GM12878 (cell line): ENCODE data around the gene FAF1. TPM values are rescaled to one million over a fixed set of nuclear protein-coding genes. Genes with fewer than 3 reads are reported as not detected.

Experiments used
- ATAC-seq: fragments of 200-7000 bp; cut with Tn5 transposase; 3 replicates; pipeline ENCODE4 v1.9.1; 2020; ENCODE audit warnings: mild to moderate bottlenecking, moderate library complexity
- BruUV-seq: library from RNA; stranded (reverse); fragments of 400-500 nt; replicated peaks from 2 replicates; lab custom pipeline; 2021; lab: Mats Ljungman, UMichigan
- CTCF ChIA-PET: fragments of 300-600 bp; sonication (Branson Sonifier 250); formaldehyde crosslinking; extraction: SDS; loops from one replicate; lab custom pipeline; 2021; ENCODE audit warnings: inconsistent platforms; lab: Yijun Ruan, JAX
- POLR2A ChIA-PET: fragments of 350-600 bp; formaldehyde crosslinking; extraction: SDS; loops from one replicate; lab custom pipeline; 2021; ENCODE audit warnings: inconsistent platforms; lab: Charles Lee
- RAD21 ChIA-PET: fragments of 300-600 bp; sonication (Branson Sonifier 250); formaldehyde crosslinking; loops from one replicate; lab custom pipeline; 2023; ENCODE audit warnings: antibody characterized with exemption; ENCODE audit not compliant: unreplicated experiment; lab: Charles Lee
- SMC1A ChIA-PET: fragments of 300-600 bp; sonication (Branson Sonifier 250); formaldehyde crosslinking; loops from one replicate; lab custom pipeline; 2023; ENCODE audit not compliant: unreplicated experiment, uncharacterized antibody; lab: Charles Lee
- DNase-seq: peaks from one replicate; pipeline ENCODE4 v3.0.0-alpha.2; 2011; ENCODE audit warnings: low read depth, low spot score
- FAIRE-seq: peaks from 3 replicates; lab custom pipeline; 2011; peaks lifted over from hg19 to GRCh38; lab: Jason Lieb, UNC
- H2AFZ ChIP-seq: 2 replicates; pipeline ENCODE4 v1.6.0; 2011; ENCODE audit warnings: low read depth, low read length, control low read depth; ENCODE audit not compliant: control insufficient read depth
- H3K27ac ChIP-seq: 2 replicates; pipeline ENCODE4 v1.5.1; 2011; ENCODE audit warnings: control low read depth; ENCODE audit not compliant: control insufficient read depth, insufficient read depth
- H3K27me3 ChIP-seq, 2 experiments: replicated peaks in 1 of 2; 2 replicates each; pipeline versions ENCODE4 v1.6.0 to v1.6.1; 2011; ENCODE audit warnings: low read length in 1 of 2; ENCODE audit not compliant: control insufficient read depth in 2 of 2, insufficient read depth in 2 of 2
- H3K36me3 ChIP-seq, 2 experiments: 2 replicates each; pipeline ENCODE4 v1.5.1; 2011; ENCODE audit warnings: low read length in 1 of 2; ENCODE audit not compliant: control insufficient read depth in 2 of 2, insufficient read depth in 2 of 2
- H3K4me1 ChIP-seq: 2 replicates; pipeline ENCODE4 v1.6.1; 2011; ENCODE audit warnings: mild to moderate bottlenecking, low read length, moderate library complexity, mixed read lengths; ENCODE audit not compliant: control insufficient read depth, insufficient read depth
- H3K4me2 ChIP-seq: 2 replicates; pipeline ENCODE4 v1.6.0; 2011; ENCODE audit warnings: control low read depth; ENCODE audit not compliant: control insufficient read depth, insufficient read depth
- H3K4me3 ChIP-seq: fragments of 200-600 bp; sonication (generic); 2 replicates; pipeline ENCODE4 v1.5.1; 2016
- H3K79me2 ChIP-seq: 2 replicates; pipeline ENCODE4 v1.6.0; 2011; ENCODE audit warnings: low read length; ENCODE audit not compliant: control insufficient read depth, insufficient read depth
- H3K9ac ChIP-seq: 2 replicates; pipeline ENCODE4 v1.8.0; 2011; ENCODE audit warnings: low read length, control low read depth, mixed read lengths; ENCODE audit not compliant: control insufficient read depth, insufficient read depth
- H3K9me3 ChIP-seq: replicated peaks from 3 replicates; pipeline ENCODE4 v1.5.1; 2011; ENCODE audit warnings: mild to moderate bottlenecking, low read length; ENCODE audit not compliant: control insufficient read depth, insufficient read depth
- H4K20me1 ChIP-seq: 2 replicates; pipeline ENCODE4 v1.6.0; 2011; ENCODE audit not compliant: control insufficient read depth, insufficient read depth
- BCLAF1 ChIP-seq: fragments of 450-650 bp; IDR thresholded peaks from 2 replicates; pipeline ENCODE4 v1.6.1; 2017; ENCODE audit warnings: antibody characterized with exemption, mild to moderate bottlenecking, moderate library complexity
- GATAD2B ChIP-seq: fragments of 450-650 bp; conservative IDR thresholded peaks from 2 replicates; pipeline ENCODE4 v1.6.1; 2017; ENCODE audit warnings: low read depth, mild to moderate bottlenecking, moderate library complexity
- HDGF ChIP-seq: fragments of 450-650 bp; IDR thresholded peaks from 2 replicates; pipeline ENCODE4 v1.6.1; 2016; ENCODE audit warnings: antibody characterized with exemption
- KDM1A ChIP-seq: fragments of 200-600 bp; sonication (generic); IDR thresholded peaks from 2 replicates; pipeline ENCODE4 v1.6.1; 2016; ENCODE audit warnings: borderline replicate concordance
- NFIC ChIP-seq: IDR thresholded peaks from 2 replicates; pipeline ENCODE4 v1.6.1; 2012; ENCODE audit warnings: low read depth, mild to moderate bottlenecking, inconsistent platforms, low read length, moderate library complexity
- RCOR1 ChIP-seq: conservative IDR thresholded peaks from 2 replicates; pipeline ENCODE4 v1.6.1; 2012; ENCODE audit warnings: low read depth, low read length, improper control_type of control experiment
- RELA ChIP-seq: fragments of 450-650 bp; IDR thresholded peaks from 2 replicates; pipeline ENCODE4 v1.8.0; 2014; ENCODE audit warnings: borderline replicate concordance; ENCODE audit not compliant: partially characterized antibody
- SMAD1 ChIP-seq: fragments of 450-650 bp; IDR thresholded peaks from 2 replicates; pipeline ENCODE4 v1.6.1; 2018; ENCODE audit warnings: mild to moderate bottlenecking, low read depth; ENCODE audit not compliant: partially characterized antibody
- WGBS: methylation state at CpG from one replicate; pipeline ENCODE4 v1.1.6; 2016; ENCODE audit warnings: low lambda C conversion rate; ENCODE audit not compliant: insufficient replicate concordance, insufficient coverage; ENCODE audit errors: missing lambda C conversion rate; 5-methylcytosine and 5-hydroxymethylcytosine counted together
- in situ Hi-C: fragments of 300-500 bp; cut with MboI; formaldehyde crosslinking; loops from 9 replicates; pipeline ENCODE4 v1.14.3; 2018; ENCODE audit warnings: mixed read lengths
- intact Hi-C: fragments of 100-400 bp; cut with micrococcal nuclease; formaldehyde crosslinking; loops from one replicate; pipeline ENCODE4 v1.14.2; 2022; ENCODE audit not compliant: unreplicated experiment
- polyA plus RNA-seq, 11 experiments: library from polyadenylated mRNA; depleted of rRNA in 4 of 11; unstranded in 6 of 11; stranded (reverse) in 5 of 11; fragments of >200 nt; fragmentation: Nextera tagmentation in 4 of 11; fragmentation: Illumina TruSeq in 1 of 11; extraction: Ambion mirVana in 4 of 11; extraction: Trizol in 1 of 11; gene quantifications; 1 replicate in 1 of 11; 2 replicates in 10 of 11; pipeline versions ENCODE4 v1.2.1 to v1.2.3, GENCODE V29; 2011 to 2016; ENCODE audit warnings: inconsistent platforms in 2 of 11, missing spikeins in 2 of 11, low read depth in 1 of 11
- total RNA-seq, 4 experiments: library from RNA; depleted of rRNA in 3 of 4; stranded (reverse); fragments of >200 nt in 3 of 4; fragmentation: Illumina TruSeq in 1 of 4; extraction: Trizol in 1 of 4; gene quantifications; 2 replicates each; pipeline versions ENCODE4 v1.2.1 to v1.2.3, GENCODE V29; 2013 to 2021
- TF ChIP-seq, protein P1 (sequence below): IDR thresholded peaks from 2 replicates; pipeline ENCODE4 v1.6.1; 2012; ENCODE audit warnings: low read length, inconsistent platforms
- TF ChIP-seq, protein P2 (sequence below): fragments of 450-650 bp; IDR thresholded peaks from 2 replicates; pipeline ENCODE4 v1.6.1; 2017; ENCODE audit warnings: mild to moderate bottlenecking, moderate library complexity
- TF ChIP-seq, protein P3 (sequence below), 3 experiments: IDR thresholded peaks in 2 of 3; conservative IDR thresholded peaks in 1 of 3; 2 replicates each; pipeline ENCODE4 v1.5.1; 2011; ENCODE audit warnings: low read depth in 3 of 3, low read length in 3 of 3, mild to moderate bottlenecking in 3 of 3, control low read depth in 2 of 3, moderate library complexity in 2 of 3, inconsistent platforms in 1 of 3, mixed read lengths in 1 of 3; ENCODE audit not compliant: control insufficient read depth in 2 of 3, insufficient read depth in 1 of 3; ENCODE audit errors: extremely low read depth in 1 of 3

FAF1 gene
- total and polyA plus RNA-seq, 10 of the 15 experiments (the other 5 are each of a cell fraction or from before 2014, with no cell fraction given): 8.6 to 54.5 (median 23.7) TPM

DNA sequence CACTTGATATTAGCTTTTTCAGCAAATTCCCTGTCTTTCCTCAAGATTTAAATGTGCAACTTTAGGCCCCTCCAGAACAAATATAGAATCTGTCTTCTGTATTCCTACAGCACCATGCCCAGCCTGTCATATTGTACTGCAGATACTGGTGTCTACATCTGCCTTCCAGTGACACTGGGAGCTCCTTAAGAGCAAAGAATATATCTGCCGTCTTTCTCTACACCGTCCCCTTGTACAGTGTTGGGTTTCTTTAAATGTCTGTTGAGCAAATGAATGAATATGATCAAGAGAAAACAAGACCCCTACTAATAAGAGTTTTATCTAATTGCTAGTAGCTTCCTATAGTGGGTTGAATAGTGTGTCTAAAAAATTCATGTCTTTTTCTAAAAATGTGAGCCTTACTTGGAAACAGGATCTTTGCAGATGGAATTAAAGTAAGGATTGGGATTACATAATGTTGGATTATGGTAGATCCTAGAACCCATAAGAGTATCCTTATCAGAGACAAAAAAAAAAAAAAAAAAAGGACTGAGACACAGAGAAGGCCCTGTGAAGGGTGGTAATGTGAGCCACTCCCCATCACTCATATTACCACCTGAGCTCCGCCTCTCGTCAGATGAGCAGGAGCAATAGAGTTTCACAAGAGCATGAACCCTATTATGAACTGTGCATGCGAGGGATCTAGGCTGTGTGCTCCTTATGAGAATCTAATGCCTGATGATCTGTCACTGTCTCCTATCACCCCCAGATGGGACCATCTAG, 128.6 kb downstream of the FAF1 start:
- Histone ChIP-seq H3K27me3 (no peaks in the 10 kb centered on the region), H3K27ac (no peak overlapping the region), H3K9me3 (no peaks in the 10 kb centered on the region; the same call in 2 of the 3 replicates), H3K79me2 (no peaks in the 10 kb centered on the region; the same call in 1 of the 2 replicates), H2AFZ (no peak overlapping the region), H3K36me3 (no peaks in the 10 kb centered on the region), H3K4me1 (no peaks in the 10 kb centered on the region), H3K4me2 (no peak overlapping the region), H3K9ac (no peak overlapping the region), H4K20me1 (no peaks in the 10 kb centered on the region), H3K4me3 (no peak overlapping the region)
- BruUV-seq: no TSS peak
- ChIA-PET SMC1A (no interaction called here), CTCF (interaction anchor here (0.9 kb wide), 1 partner anchor 15 kb away, joined by 4 read pairs; no protein-coding TSS in a partner anchor), POLR2A (no interaction called here), RAD21 (no interaction called here)
- intact Hi-C loops (no loop called here), in situ Hi-C loops (no loop called here)
- DNase-seq (no peak), FAIRE-seq (no peak), ATAC-seq (no peak)
- 92% methylated on average over 5 of the region's 5 CpGs for WGBS
- TF ChIP-seq, protein P1, sequence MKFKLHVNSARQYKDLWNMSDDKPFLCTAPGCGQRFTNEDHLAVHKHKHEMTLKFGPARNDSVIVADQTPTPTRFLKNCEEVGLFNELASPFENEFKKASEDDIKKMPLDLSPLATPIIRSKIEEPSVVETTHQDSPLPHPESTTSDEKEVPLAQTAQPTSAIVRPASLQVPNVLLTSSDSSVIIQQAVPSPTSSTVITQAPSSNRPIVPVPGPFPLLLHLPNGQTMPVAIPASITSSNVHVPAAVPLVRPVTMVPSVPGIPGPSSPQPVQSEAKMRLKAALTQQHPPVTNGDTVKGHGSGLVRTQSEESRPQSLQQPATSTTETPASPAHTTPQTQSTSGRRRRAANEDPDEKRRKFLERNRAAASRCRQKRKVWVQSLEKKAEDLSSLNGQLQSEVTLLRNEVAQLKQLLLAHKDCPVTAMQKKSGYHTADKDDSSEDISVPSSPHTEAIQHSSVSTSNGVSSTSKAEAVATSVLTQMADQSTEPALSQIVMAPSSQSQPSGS: no peak
- TF ChIP-seq SMAD1 (no peak), KDM1A (no peak), BCLAF1 (no peak), GATAD2B (no peak), RCOR1 (no peak), RELA (no peak), NFIC (no peak), HDGF (no peak)
- TF ChIP-seq, protein P2, sequence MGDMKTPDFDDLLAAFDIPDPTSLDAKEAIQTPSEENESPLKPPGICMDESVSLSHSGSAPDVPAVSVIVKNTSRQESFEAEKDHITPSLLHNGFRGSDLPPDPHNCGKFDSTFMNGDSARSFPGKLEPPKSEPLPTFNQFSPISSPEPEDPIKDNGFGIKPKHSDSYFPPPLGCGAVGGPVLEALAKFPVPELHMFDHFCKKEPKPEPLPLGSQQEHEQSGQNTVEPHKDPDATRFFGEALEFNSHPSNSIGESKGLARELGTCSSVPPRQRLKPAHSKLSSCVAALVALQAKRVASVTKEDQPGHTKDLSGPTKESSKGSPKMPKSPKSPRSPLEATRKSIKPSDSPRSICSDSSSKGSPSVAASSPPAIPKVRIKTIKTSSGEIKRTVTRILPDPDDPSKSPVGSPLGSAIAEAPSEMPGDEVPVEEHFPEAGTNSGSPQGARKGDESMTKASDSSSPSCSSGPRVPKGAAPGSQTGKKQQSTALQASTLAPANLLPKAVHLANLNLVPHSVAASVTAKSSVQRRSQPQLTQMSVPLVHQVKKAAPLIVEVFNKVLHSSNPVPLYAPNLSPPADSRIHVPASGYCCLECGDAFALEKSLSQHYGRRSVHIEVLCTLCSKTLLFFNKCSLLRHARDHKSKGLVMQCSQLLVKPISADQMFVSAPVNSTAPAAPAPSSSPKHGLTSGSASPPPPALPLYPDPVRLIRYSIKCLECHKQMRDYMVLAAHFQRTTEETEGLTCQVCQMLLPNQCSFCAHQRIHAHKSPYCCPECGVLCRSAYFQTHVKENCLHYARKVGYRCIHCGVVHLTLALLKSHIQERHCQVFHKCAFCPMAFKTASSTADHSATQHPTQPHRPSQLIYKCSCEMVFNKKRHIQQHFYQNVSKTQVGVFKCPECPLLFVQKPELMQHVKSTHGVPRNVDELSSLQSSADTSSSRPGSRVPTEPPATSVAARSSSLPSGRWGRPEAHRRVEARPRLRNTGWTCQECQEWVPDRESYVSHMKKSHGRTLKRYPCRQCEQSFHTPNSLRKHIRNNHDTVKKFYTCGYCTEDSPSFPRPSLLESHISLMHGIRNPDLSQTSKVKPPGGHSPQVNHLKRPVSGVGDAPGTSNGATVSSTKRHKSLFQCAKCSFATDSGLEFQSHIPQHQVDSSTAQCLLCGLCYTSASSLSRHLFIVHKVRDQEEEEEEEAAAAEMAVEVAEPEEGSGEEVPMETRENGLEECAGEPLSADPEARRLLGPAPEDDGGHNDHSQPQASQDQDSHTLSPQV: no peak
- TF ChIP-seq, protein P3, sequence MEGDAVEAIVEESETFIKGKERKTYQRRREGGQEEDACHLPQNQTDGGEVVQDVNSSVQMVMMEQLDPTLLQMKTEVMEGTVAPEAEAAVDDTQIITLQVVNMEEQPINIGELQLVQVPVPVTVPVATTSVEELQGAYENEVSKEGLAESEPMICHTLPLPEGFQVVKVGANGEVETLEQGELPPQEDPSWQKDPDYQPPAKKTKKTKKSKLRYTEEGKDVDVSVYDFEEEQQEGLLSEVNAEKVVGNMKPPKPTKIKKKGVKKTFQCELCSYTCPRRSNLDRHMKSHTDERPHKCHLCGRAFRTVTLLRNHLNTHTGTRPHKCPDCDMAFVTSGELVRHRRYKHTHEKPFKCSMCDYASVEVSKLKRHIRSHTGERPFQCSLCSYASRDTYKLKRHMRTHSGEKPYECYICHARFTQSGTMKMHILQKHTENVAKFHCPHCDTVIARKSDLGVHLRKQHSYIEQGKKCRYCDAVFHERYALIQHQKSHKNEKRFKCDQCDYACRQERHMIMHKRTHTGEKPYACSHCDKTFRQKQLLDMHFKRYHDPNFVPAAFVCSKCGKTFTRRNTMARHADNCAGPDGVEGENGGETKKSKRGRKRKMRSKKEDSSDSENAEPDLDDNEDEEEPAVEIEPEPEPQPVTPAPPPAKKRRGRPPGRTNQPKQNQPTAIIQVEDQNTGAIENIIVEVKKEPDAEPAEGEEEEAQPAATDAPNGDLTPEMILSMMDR (IDR thresholded peaks at IDR 0.05 in 2 of 3, conservative IDR thresholded peaks at IDR 0.05 in 1 of 3; ENCODE audit: control insufficient read depth in 2 of 3, extremely low read depth in 1 of 3, insufficient read depth in 1 of 3, low read depth in 3 of 3, low read length in 3 of 3): no peak
